ENCODE results near the gene MUS81.

The MUS81 gene

DNA sequence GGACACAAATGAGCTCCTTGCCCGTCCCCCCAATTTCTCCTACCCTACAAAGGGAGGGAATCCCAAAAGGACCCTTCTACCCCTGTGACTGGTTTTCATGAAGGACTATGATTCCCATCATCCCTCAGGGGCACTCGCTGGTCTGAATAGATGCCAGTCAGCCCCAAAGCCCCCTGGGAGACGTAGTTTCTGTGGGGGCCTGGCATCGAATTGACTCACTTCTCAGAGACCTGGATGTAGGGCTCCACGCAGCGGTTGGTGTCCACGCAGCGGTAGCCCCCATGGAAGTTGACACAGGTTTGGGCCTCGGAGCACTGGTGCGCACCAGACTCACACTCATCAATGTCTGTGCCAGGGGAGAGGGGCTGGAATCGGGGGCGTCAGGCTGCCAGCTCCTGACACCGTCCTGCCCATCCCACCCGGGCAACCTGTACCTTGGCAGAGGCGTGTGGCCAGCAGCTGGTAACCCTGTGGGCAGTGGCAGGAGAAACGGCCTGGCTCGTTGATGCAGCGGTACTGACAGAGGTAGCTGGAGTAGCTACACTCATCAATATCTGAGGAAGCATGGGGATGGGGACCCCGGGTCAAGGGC is 7.9 kb downstream of the MUS81 start:
- ATAC-seq (replicated peaks) (peak; percentile 65), DNase-seq (no peak)
- H3K9me3 Mint-ChIP-seq, result no peaks in the 10 kb centered on the region
- H3K4me1 Mint-ChIP-seq (ENCODE audit: low read depth in 2 of 2), result peaks cover 18 to 22% of the 10 kb centered on the region in 2 donors
- no peak overlapping the region for H3K27ac Mint-ChIP-seq
- H3K27me3 Mint-ChIP-seq, result no peaks in the 10 kb centered on the region
- no peak overlapping the region for H3K4me3 Mint-ChIP-seq
- peaks cover 36% of the 10 kb centered on the region for H3K36me3 Mint-ChIP-seq (ENCODE audit: insufficient read depth)

GRCh38 chr11:65868907-65869306 is 8.7 kb downstream of the MUS81 start:
- Mint-ChIP-seq H3K9me3 (no peaks in the 10 kb centered on the region), H3K27ac (no peak overlapping the region), H3K4me3 (no peak overlapping the region), H3K36me3 (ENCODE audit: insufficient read depth) (peaks cover 30% of the 10 kb centered on the region), H3K4me1 (ENCODE audit: low read depth in 2 of 2) (peaks cover 20 to 22% of the 10 kb centered on the region in 2 donors), H3K27me3 (no peaks in the 10 kb centered on the region)
- DNase-seq, result no peak
- ATAC-seq (replicated peaks), result no peak

DNA sequence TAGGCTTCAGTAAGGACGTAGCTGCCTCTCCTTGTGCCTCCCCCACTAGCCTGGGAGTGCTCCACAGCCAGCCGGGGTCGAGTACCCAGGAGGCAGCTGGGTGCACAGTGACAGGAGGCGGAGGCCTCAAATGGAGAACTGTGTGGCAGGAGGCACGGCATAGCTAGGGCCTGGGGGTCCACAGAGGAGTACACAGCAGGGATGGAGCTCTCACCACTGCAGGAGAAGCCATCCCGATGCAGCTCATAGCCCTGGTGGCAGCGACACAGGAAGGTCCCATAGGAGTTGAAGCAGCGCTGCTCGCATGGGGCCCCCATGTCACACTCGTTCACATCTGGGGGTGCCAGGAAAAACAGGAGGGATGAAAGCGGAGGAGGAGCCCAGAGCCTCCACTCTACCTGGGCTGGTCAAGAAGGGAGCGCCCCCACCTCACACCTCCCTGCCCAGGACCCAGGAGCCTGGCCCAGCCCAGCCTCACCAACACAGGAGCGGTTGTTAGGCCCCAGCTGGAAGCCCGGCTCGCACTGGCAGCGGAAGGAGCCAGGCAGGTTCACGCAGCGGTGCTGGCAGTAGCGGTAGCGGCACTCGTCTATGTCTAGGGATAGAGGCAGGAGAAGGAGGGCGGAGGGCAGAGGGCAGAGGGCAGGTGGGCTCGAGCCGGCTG is 9.5 kb downstream of the MUS81 start:
- no peak for DNase-seq
- Mint-ChIP-seq H3K4me1 (ENCODE audit: low read depth in 2 of 2) (peaks cover 20 to 22% of the 10 kb centered on the region in 2 donors), H3K27me3 (no peaks in the 10 kb centered on the region), H3K4me3 (peak overlapping the region; percentile 34 to 39), H3K9me3 (no peaks in the 10 kb centered on the region), H3K36me3 (ENCODE audit: insufficient read depth) (peaks cover 21% of the 10 kb centered on the region), H3K27ac (peak overlapping the region in 1 of 2 donors; percentile 19)
- no peak for ATAC-seq (replicated peaks)

DNA sequence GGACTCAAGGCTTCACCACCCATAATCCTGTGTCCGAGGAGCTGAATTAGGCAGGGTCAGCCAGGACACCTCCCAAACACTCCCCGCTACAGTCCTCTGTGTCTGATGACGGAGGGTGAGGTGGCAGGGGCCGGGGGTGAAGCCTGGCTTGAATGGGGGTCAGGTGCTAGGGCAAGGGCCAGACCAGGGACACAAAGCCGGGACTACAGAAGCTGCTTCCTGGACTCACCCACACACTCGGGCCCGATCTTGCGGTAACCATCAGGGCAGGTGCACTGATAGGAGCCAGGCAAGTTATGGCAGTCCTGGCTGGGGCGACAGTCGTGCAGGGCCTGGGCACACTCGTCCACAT is 10.1 kb downstream of the MUS81 start:
- Mint-ChIP-seq H3K36me3 (ENCODE audit: insufficient read depth) (peaks cover 16% of the 10 kb centered on the region), H3K4me3 (no peak overlapping the region), H3K9me3 (no peaks in the 10 kb centered on the region), H3K27ac (peak overlapping the region; percentile 19 to 53), H3K27me3 (no peaks in the 10 kb centered on the region), H3K4me1 (ENCODE audit: low read depth in 2 of 2) (peaks cover 18 to 22% of the 10 kb centered on the region in 2 donors)
- ATAC-seq (replicated peaks) (no peak), DNase-seq (no peak)

GRCh38 chr11:65870706-65871681 is 10.8 kb downstream of the MUS81 start:
- Mint-ChIP-seq H3K27me3 (no peaks in the 10 kb centered on the region), H3K4me1 (ENCODE audit: low read depth in 2 of 2) (peaks cover 18 to 22% of the 10 kb centered on the region in 2 donors), H3K4me3 (peak overlapping the region; percentile 40 to 50), H3K36me3 (ENCODE audit: insufficient read depth) (peaks cover 9% of the 10 kb centered on the region), H3K27ac (peak overlapping the region in 1 of 2 donors; percentile 60), H3K9me3 (no peaks in the 10 kb centered on the region)
- ATAC-seq (replicated peaks) (no peak), DNase-seq (no peak)

DNA sequence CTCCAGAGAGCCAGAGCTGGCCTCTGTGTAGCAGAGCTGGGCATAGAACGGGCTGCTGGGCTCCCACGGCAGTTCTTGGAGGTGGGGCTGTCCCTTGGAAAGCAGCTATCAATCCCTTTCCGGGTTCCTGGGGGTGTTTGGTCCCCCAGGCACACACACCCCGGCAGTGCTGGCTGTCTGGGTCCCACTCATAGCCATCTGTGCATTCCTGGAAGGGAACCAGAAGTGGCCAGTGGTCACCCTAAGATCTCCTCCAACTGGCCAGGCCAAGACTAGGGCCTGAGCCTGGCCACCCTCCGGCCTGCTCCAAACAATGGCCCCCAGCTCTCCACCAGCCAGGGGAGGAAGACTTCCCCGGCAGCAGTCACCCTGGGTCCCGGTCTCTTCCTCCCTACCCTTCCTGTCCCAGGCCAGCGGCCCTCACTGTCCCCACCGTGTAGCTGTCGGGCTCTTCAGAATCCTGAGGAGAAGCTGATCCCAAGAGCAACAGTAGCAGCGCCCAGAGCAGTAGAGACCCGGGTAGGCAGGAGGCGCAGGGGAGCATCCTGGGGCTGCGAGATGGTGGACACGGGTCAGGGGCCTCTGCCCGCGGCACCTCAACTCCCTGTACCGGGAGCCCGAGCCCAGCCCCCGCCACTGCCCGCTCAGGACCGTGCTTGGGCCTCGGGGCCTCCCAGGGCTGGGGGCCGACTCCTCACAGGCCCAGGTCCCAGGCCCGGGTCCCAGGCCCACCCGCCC is 11.7 kb downstream of the MUS81 start:
- peaks cover 18 to 20% of the 10 kb centered on the region in 2 donors for H3K4me1 Mint-ChIP-seq (ENCODE audit: low read depth in 2 of 2)
- no peaks in the 10 kb centered on the region for H3K9me3 Mint-ChIP-seq
- H3K27me3 Mint-ChIP-seq, result no peaks in the 10 kb centered on the region
- ATAC-seq (replicated peaks), result no peak
- H3K4me3 Mint-ChIP-seq, result peak overlapping the region; percentile 40 to 50
- H3K27ac Mint-ChIP-seq, result peak overlapping the region in 1 of 2 donors; percentile 60
- no peak for DNase-seq
- peaks cover 5% of the 10 kb centered on the region for H3K36me3 Mint-ChIP-seq (ENCODE audit: insufficient read depth)

DNA sequence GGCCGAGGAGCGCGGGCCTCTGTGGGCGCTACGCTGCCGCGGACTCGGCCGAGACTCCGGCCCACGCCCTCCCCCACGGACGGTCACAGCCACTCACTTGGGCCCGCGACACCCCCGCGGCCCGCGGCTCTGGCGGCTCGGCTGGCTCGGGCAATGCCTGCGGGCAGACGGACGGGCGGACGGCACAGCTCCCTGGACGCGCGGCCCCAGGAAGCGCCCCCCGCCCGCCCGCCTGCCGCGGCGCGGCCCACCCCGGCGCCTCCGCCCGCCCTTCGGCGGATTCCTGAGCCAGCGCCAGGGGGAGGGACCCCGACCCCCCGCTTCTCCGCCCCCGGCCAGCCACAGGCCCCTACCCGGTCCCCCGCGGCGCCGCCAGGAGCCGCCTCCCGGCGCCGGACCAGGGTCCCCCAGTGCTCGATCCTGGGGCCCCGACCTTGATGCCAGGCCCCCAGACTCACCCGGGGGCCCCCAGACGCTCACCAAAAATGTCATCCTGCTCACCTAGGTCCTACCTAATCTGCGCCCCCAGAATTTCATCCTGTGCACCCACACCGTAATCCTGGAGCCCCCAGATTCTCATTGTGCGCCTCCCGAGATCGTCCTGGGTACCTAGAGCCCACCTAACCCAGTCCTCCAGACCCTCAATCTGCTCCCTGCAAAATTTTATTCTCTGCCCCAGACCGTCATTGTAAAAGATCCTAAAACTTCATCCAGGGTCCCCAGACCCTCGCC is 12.5 kb downstream of the MUS81 start, which contains the start of gene EFEMP2:
Gene EFEMP2 (minus strand): TSS at position 215 of the 732 bp plus-strand sequence. CDS start 446 bp downstream, outside the sequence.
- H3K4me1 Mint-ChIP-seq (ENCODE audit: low read depth in 2 of 2), result peaks cover 18 to 20% of the 10 kb centered on the region in 2 donors
- H3K36me3 Mint-ChIP-seq (ENCODE audit: insufficient read depth), result peaks cover 5% of the 10 kb centered on the region
- no peaks in the 10 kb centered on the region for H3K27me3 Mint-ChIP-seq
- H3K27ac Mint-ChIP-seq, result peak within 1 kb of the TSS; percentile 93 to 96
- no peaks in the 10 kb centered on the region for H3K9me3 Mint-ChIP-seq
- DNase-seq (no peak), ATAC-seq (replicated peaks) (peak; percentile 0)
- H3K4me3 Mint-ChIP-seq, result peak within 1 kb of the TSS; percentile 91 to 97

GRCh38 chr11:65873318-65874156 is 13.3 kb downstream of the MUS81 start:
- H3K36me3 Mint-ChIP-seq (ENCODE audit: insufficient read depth), result peaks cover 5% of the 10 kb centered on the region
- DNase-seq (peak; percentile 98 to 100 (median 99)), ATAC-seq (replicated peaks) (peak; percentile 92)
- H3K27me3 Mint-ChIP-seq, result no peaks in the 10 kb centered on the region
- H3K27ac Mint-ChIP-seq, result peak overlapping the region; percentile 93 to 96
- H3K4me3 Mint-ChIP-seq, result peak overlapping the region; percentile 91 to 97
- H3K4me1 Mint-ChIP-seq (ENCODE audit: low read depth in 2 of 2), result peaks cover 23 to 25% of the 10 kb centered on the region in 2 donors
- H3K9me3 Mint-ChIP-seq, result no peaks in the 10 kb centered on the region

DNA sequence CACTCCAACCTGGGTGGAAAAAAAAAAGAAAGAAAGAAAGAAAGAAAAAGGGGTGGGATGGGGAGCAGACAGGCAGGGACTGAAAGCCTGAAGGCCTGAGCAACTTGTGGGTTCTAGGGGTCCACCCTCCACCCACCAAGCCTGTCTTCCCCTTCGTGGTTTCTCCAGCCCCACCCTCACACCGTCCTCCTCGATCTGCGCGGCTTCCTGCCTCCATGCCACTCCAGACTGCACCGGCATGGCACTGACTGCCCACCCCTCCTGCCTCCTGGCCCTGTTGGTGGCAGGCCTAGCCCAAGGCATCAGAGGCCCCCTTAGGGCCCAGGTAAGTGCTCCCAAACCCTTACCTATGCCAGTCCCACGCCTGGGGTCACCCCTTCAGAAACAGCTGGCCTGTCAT is 19.4 kb downstream of the MUS81 start, which contains the start of gene CTSW:
Gene CTSW (plus strand): TSS at position 221 of the 400 bp plus-strand sequence. CDS start 18 bp downstream, at position 239.
- Mint-ChIP-seq H3K27ac (peak within 1 kb of the TSS; percentile 92), H3K27me3 (no peaks in the 10 kb centered on the region), H3K4me1 (ENCODE audit: low read depth in 2 of 2) (peaks cover 47 to 49% of the 10 kb centered on the region in 2 donors), H3K4me3 (peak within 1 kb of the TSS; percentile 88 to 90), H3K9me3 (no peaks in the 10 kb centered on the region), H3K36me3 (ENCODE audit: insufficient read depth) (peaks cover 24% of the 10 kb centered on the region)
- ATAC-seq (replicated peaks) (peak; percentile 84), DNase-seq (peak in 1 of 3 experiments; percentile 57)

DNA sequence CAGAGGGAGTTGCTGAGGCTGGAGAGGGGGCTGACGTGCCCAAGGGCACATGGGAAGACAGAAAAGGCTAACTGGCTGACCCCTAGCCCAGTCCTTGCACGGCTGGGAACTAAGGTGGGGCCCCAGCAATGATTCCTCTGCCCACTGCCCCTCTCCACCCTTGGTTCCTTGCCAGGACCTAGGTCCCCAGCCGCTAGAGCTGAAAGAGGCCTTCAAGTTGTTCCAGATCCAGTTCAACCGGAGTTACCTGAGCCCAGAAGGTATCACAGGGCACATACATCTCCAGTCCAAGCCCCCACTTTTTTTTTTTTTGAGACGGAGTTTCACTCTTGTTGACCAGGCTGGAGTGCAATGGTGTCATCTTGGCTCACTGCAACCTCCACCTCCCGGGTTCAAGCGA is 19.8 kb downstream of the MUS81 start:
- ATAC-seq (replicated peaks), result no peak
- Mint-ChIP-seq H3K4me1 (ENCODE audit: low read depth in 2 of 2) (peaks cover 51 to 52% of the 10 kb centered on the region in 2 donors), H3K9me3 (no peaks in the 10 kb centered on the region), H3K4me3 (peak overlapping the region; percentile 88 to 90), H3K36me3 (ENCODE audit: insufficient read depth) (peaks cover 28% of the 10 kb centered on the region), H3K27ac (peak overlapping the region; percentile 92), H3K27me3 (no peaks in the 10 kb centered on the region)
- DNase-seq, result no peak

GRCh38 chr11:65880844-65881421 is 20.7 kb downstream of the MUS81 start:
- Mint-ChIP-seq H3K27me3 (no peaks in the 10 kb centered on the region), H3K36me3 (ENCODE audit: insufficient read depth) (peaks cover 30% of the 10 kb centered on the region), H3K4me3 (peak overlapping the region; percentile 88 to 90), H3K4me1 (ENCODE audit: low read depth in 2 of 2) (peaks cover 55 to 57% of the 10 kb centered on the region in 2 donors), H3K9me3 (no peaks in the 10 kb centered on the region), H3K27ac (peak overlapping the region; percentile 92)
- ATAC-seq (replicated peaks) (peak; percentile 23), DNase-seq (no peak)

Measured in effector memory CD8-positive, alpha-beta T cell (primary cell).